CMK (cell line): ENCODE data around the gene NPHP1.
"Not testable (repeated sequence)": the region's sequence is repeated elsewhere in the genome, so short reads cannot be mapped to it uniquely, and the experiment has no call there.

ENCODE experiments used
- DNase-seq: peaks from one replicate; pipeline ENCODE4 v3.0.0-alpha.2; 2010; ENCODE audit warnings: low read depth

The NPHP1 gene

GRCh38 chr2:110204408-110205385, at the start of gene NPHP1:
NPHP1 (minus strand) TSS chr2:110205013; CDS start chr2:110204968, 45 bp downstream.
- DNase-seq: no peak

- DNase-seq: not testable (repeated sequence)
These were observed 43.4 kb upstream of the NPHP1 start for GRCh38 chr2:110248081-110248795.

GRCh38 chr2:110245488-110246435, 40.9 kb upstream of the NPHP1 start:
- DNase-seq: not testable (repeated sequence)

- not testable (repeated sequence) for DNase-seq
These were observed 38.5 kb upstream of the NPHP1 start for GRCh38 chr2:110243283-110243682.

- not testable (repeated sequence) for DNase-seq
These were observed 29.7 kb upstream of the NPHP1 start for GRCh38 chr2:110234514-110234913.

GRCh38 chr2:110229886-110230285, 25.1 kb upstream of the NPHP1 start:
- not testable (repeated sequence) for DNase-seq

- DNase-seq: not testable (repeated sequence)
These were observed 17.8 kb upstream of the NPHP1 start for GRCh38 chr2:110222626-110223025.

- DNase-seq: no peak
These were observed 17.1 kb upstream of the NPHP1 start for GRCh38 chr2:110221938-110222337.

GRCh38 chr2:110220190-110220564, 15.4 kb upstream of the NPHP1 start:
- no peak for DNase-seq

GRCh38 chr2:110219496-110220189, 14.8 kb upstream of the NPHP1 start:
- DNase-seq: no peak

GRCh38 chr2:110218889-110219288, 14.1 kb upstream of the NPHP1 start:
- DNase-seq: not testable (repeated sequence)

GRCh38 chr2:110216803-110217202, 12.0 kb upstream of the NPHP1 start:
- DNase-seq: no peak

GRCh38 chr2:110216199-110216598, 11.4 kb upstream of the NPHP1 start:
- DNase-seq: no peak

GRCh38 chr2:110215566-110216158, 10.8 kb upstream of the NPHP1 start:
- DNase-seq: no peak

- DNase-seq: no peak
These were observed 10.3 kb upstream of the NPHP1 start for GRCh38 chr2:110215091-110215490.

GRCh38 chr2:110213522-110213921, 8.7 kb upstream of the NPHP1 start:
- not testable (repeated sequence) for DNase-seq

- DNase-seq: peak; percentile 64
These were observed 7.4 kb upstream of the NPHP1 start, which contains the start of gene MTLN for GRCh38 chr2:110211938-110212858. MTLN (minus strand) TSS chr2:110212547; CDS start chr2:110212525, 22 bp downstream.

- DNase-seq: no peak
These were observed 1.0 kb upstream of the NPHP1 start for GRCh38 chr2:110205660-110206455.

GRCh38 chr2:110198016-110198415, 6.8 kb downstream of the NPHP1 start:
- no peak for DNase-seq
